HCT116 (cell line): ENCODE data around the gene LPO. TPM values are rescaled to one million over a fixed set of nuclear protein-coding genes. Genes with fewer than 3 reads are reported as not detected.

ENCODE experiments used
- ATAC-seq: fragments of 200-7000 bp; cut with Tn5 transposase; 2 replicates; pipeline ENCODE4 v1.9.1; 2020; ENCODE audit warnings: mild to moderate bottlenecking, moderate library complexity
- BruUV-seq: library from RNA; stranded (reverse); fragments of 400-500 nt; replicated peaks from 2 replicates; lab custom pipeline; 2021; lab: Mats Ljungman, UMichigan
- CTCF ChIA-PET: fragments of 300-600 bp; sonication (Branson Sonifier 250); formaldehyde crosslinking; loops from one replicate; lab custom pipeline; 2021; ENCODE audit warnings: antibody characterized with exemption; lab: Charles Lee
- POLR2A ChIA-PET: fragments of 300-600, 350-600 bp; sonication (Branson Sonifier 250); formaldehyde crosslinking; loops from one replicate; lab custom pipeline; 2021; ENCODE audit warnings: antibody characterized with exemption; lab: Charles Lee
- RAD21 ChIA-PET, 2 experiments: fragments of 300-600 bp; sonication (Branson Sonifier 250); formaldehyde crosslinking; loops; one replicate each; lab custom pipeline; 2023; ENCODE audit warnings: low total read pairs in 2 of 2; ENCODE audit not compliant: uncharacterized antibody in 2 of 2, unreplicated experiment in 2 of 2, low non-redundant PET in 1 of 2; lab: Charles Lee
- DNase-seq: peaks from one replicate; pipeline ENCODE4 v3.0.0-alpha.2; 2010; ENCODE audit warnings: low read depth, low spot score
- H2AFZ ChIP-seq: fragments of 200-600 bp; shearing (Covaris generic), sonication (generic); 2 replicates; pipeline ENCODE4 v1.6.1; 2017; ENCODE audit warnings: low read depth, mixed run types, mixed read lengths, antibody characterized with exemption, low read length; ENCODE audit not compliant: poor library complexity, severe bottlenecking
- H3K27ac ChIP-seq: 2 replicates; pipeline ENCODE4 v1.5.1; 2012; ENCODE audit warnings: low read depth, low read length
- H3K27me3 ChIP-seq: fragments of 200-600 bp; sonication (generic); 2 replicates; pipeline ENCODE4 v1.6.1; 2016; ENCODE audit warnings: mixed run types, low read length, mixed read lengths; ENCODE audit not compliant: insufficient read depth
- H3K36me3 ChIP-seq, 2 experiments: fragments of 200-500 bp in 1 of 2; fragments of 200-600 bp in 1 of 2; sonication (Bioruptor generic) in 1 of 2; sonication (generic) in 1 of 2; 2 replicates each; pipeline versions ENCODE4 v1.5.1 to v1.6.1; 2014 to 2016; ENCODE audit warnings: low read length in 2 of 2, inconsistent platforms in 1 of 2, mixed read lengths in 1 of 2, mixed run types in 1 of 2; ENCODE audit not compliant: insufficient read depth in 2 of 2, control insufficient read depth in 1 of 2
- H3K4me1 ChIP-seq, 2 experiments: fragments of 200-600 bp in 1 of 2; sonication (generic) in 1 of 2; 2 replicates each; pipeline versions ENCODE4 v1.5.1 to v1.6.1; 2012 to 2017; ENCODE audit warnings: low read length in 2 of 2, inconsistent platforms in 1 of 2, mild to moderate bottlenecking in 1 of 2, mixed read lengths in 1 of 2, mixed run types in 1 of 2, moderate library complexity in 1 of 2; ENCODE audit not compliant: insufficient read depth in 2 of 2, control insufficient read depth in 1 of 2
- H3K4me2 ChIP-seq: fragments of 200-600 bp; sonication (generic); 2 replicates; pipeline ENCODE4 v1.6.1; 2017; ENCODE audit warnings: mixed run types, low read length, mixed read lengths
- H3K4me3 ChIP-seq, 2 experiments: fragments of 200-600 bp in 1 of 2; sonication (generic) in 1 of 2; replicated peaks in 1 of 2; 2 replicates each; pipeline ENCODE4 v1.5.1; 2011 to 2016; ENCODE audit warnings: low read length in 2 of 2, control low read depth in 1 of 2, low read depth in 1 of 2, mild to moderate bottlenecking in 1 of 2, mixed read lengths in 1 of 2, mixed run types in 1 of 2
- H3K79me2 ChIP-seq: fragments of 200-600 bp; sonication (generic); 2 replicates; pipeline ENCODE4 v1.6.1; 2017; ENCODE audit warnings: mild to moderate bottlenecking, mixed run types, low read length, moderate library complexity, mixed read lengths; ENCODE audit not compliant: insufficient read depth
- H3K9ac ChIP-seq: fragments of 200-600 bp; sonication (generic); 2 replicates; pipeline ENCODE4 v1.6.1; 2016; ENCODE audit warnings: low read length, mixed read lengths
- H3K9me2 ChIP-seq: fragments of 200-600 bp; sonication (generic), shearing (Covaris generic); 2 replicates; pipeline ENCODE4 v1.6.1; 2017; ENCODE audit warnings: mixed run types, mild to moderate bottlenecking, moderate library complexity; ENCODE audit not compliant: insufficient read depth
- H3K9me3 ChIP-seq, 2 experiments: fragments of 200-500 bp in 1 of 2; fragments of 200-600 bp in 1 of 2; sonication (Bioruptor generic) in 1 of 2; sonication (generic) in 1 of 2; 2 replicates each; pipeline ENCODE4 v1.6.1; 2014 to 2017; ENCODE audit warnings: low read length in 2 of 2, mixed read lengths in 2 of 2, inconsistent platforms in 1 of 2, low read depth in 1 of 2, mild to moderate bottlenecking in 1 of 2, mixed run types in 1 of 2, moderate library complexity in 1 of 2; ENCODE audit not compliant: control insufficient read depth in 1 of 2, insufficient read depth in 1 of 2
- H4K20me1 ChIP-seq: fragments of 200-600 bp; sonication (generic), shearing (Covaris generic); 2 replicates; pipeline ENCODE4 v1.6.1; 2017; ENCODE audit warnings: mixed run types, mild to moderate bottlenecking, moderate library complexity; ENCODE audit not compliant: insufficient read depth
- ATF3 ChIP-seq: IDR thresholded peaks from 2 replicates; pipeline ENCODE4 v1.6.1; 2012
- ELF1 ChIP-seq: IDR thresholded peaks from 2 replicates; pipeline ENCODE4 v1.6.1; 2012; ENCODE audit warnings: low read depth, borderline replicate concordance
- EZH2 ChIP-seq: fragments of 200-600 bp; sonication (generic); IDR thresholded peaks from 2 replicates; pipeline ENCODE4 v1.6.1; 2017; ENCODE audit warnings: antibody characterized with exemption, mixed run types
- FOSL1 ChIP-seq: IDR thresholded peaks from 2 replicates; pipeline ENCODE4 v1.6.1; 2012; ENCODE audit warnings: low read depth
- JUND ChIP-seq: IDR thresholded peaks from 2 replicates; pipeline ENCODE4 v1.6.1; 2012
- MAX ChIP-seq: IDR thresholded peaks from 2 replicates; pipeline ENCODE4 v1.6.1; 2012
- POLR2A ChIP-seq: IDR thresholded peaks from 2 replicates; pipeline ENCODE4 v1.7.0; 2011; ENCODE audit warnings: borderline replicate concordance; ENCODE audit not compliant: insufficient read depth, insufficient read length; ENCODE audit errors: extremely low read depth
- RAD21 ChIP-seq: IDR thresholded peaks from 2 replicates; pipeline ENCODE4 v1.6.1; 2012; ENCODE audit warnings: low read depth, mild to moderate bottlenecking
- REST ChIP-seq: IDR thresholded peaks from 2 replicates; pipeline ENCODE4 v1.6.1; 2012; ENCODE audit warnings: low read depth
- SIN3A ChIP-seq: IDR thresholded peaks from 2 replicates; pipeline ENCODE4 v1.6.1; 2012; ENCODE audit warnings: low read depth
- SP1 ChIP-seq: IDR thresholded peaks from 2 replicates; pipeline ENCODE4 v1.6.1; 2012; ENCODE audit warnings: low read depth
- YY1 ChIP-seq: IDR thresholded peaks from 2 replicates; pipeline ENCODE4 v1.6.1; 2011; ENCODE audit warnings: low read length, low read depth, moderate library complexity, mild to moderate bottlenecking; ENCODE audit not compliant: insufficient replicate concordance; ENCODE audit errors: extremely low read depth
- ZFX ChIP-seq: fragments of 450-650 bp; IDR thresholded peaks from 2 replicates; pipeline ENCODE4 v1.6.1; 2017
- ZNF274 ChIP-seq: fragments of 200-500 bp; sonication (Bioruptor generic); IDR thresholded peaks from 2 replicates; pipeline ENCODE4 v1.6.1; 2014; ENCODE audit warnings: mild to moderate bottlenecking, low read depth, low read length, inconsistent platforms
- intact Hi-C: fragments of 100-400 bp; cut with micrococcal nuclease; formaldehyde crosslinking; loops from 2 replicates; pipeline ENCODE4 v1.10.0; 2022
- total RNA-seq: library from RNA; stranded (reverse); gene quantifications from one replicate; pipeline ENCODE4 v1.2.1, GENCODE V29; 2021; ENCODE audit not compliant: unreplicated experiment
- TF ChIP-seq, protein P1 (sequence below): IDR thresholded peaks from 2 replicates; pipeline ENCODE4 v1.6.1; 2011; ENCODE audit warnings: mild to moderate bottlenecking, low read length, moderate library complexity; ENCODE audit not compliant: insufficient replicate concordance; ENCODE audit errors: extremely low read depth

Gene LPO
- total RNA-seq, 1 experiment from 2014 or later: not detected

DNA sequence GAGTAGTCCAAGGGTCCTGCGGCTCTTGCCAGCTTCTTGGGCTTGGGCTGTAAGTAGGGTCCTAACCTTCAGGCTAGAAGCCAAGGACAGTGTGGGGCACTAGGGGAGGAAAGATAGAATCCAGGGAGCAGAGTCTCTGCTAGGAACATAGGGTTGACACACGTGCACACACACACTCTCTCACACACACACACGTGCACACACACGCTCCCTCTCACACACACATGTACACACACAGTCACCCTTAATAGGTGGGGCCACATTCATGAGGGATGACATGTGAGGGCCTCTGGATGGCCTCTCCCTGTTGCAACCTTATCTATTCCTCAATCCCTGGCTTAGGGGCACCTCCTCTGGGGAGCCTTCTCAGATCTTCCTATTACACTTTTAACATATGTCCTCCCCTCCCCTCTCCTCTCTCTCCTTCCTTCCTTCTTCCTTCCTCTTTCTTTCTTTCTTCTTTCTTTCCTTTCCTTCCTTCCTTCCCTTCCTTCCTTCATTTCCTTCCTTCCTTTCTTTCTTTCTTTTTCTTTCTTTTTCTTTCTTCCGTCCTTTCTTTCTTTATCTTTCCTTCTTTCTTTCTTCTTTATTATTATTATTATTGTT is 42.8 kb upstream of the LPO start:
- RAD21 ChIA-PET: no interaction called here
- Histone ChIP-seq H3K9ac (no peak overlapping the region), H3K4me3 (no peak overlapping the region), H3K4me1 (peaks cover 0 to 9% of the 10 kb centered on the region in 2 experiments; a peak in 1 of 4 replicates), H3K9me3 (no peaks in the 10 kb centered on the region), H3K4me2 (no peak overlapping the region), H2AFZ (no peak overlapping the region), H3K36me3 (no peaks in the 10 kb centered on the region), H3K27ac (no peak overlapping the region), H3K27me3 (no peaks in the 10 kb centered on the region; the same call in 1 of the 2 replicates), H3K9me2 (no peaks in the 10 kb centered on the region), H4K20me1 (no peaks in the 10 kb centered on the region), H3K79me2 (no peaks in the 10 kb centered on the region)
- POLR2A ChIA-PET: interaction anchor here (0.6 kb wide), 1 partner anchor 19 kb away, joined by 10 read pairs; no protein-coding TSS in a partner anchor
- DNase-seq: no peak
- no peak for TF ChIP-seq ZNF274
- no peak for TF ChIP-seq SP1
- no peak for TF ChIP-seq JUND
- TF ChIP-seq POLR2A: no peak
- TF ChIP-seq MAX: no peak
- no peak for TF ChIP-seq ATF3
- TF ChIP-seq ZFX: no peak
- TF ChIP-seq YY1: no peak
- no peak for TF ChIP-seq EZH2
- TF ChIP-seq, protein P1, sequence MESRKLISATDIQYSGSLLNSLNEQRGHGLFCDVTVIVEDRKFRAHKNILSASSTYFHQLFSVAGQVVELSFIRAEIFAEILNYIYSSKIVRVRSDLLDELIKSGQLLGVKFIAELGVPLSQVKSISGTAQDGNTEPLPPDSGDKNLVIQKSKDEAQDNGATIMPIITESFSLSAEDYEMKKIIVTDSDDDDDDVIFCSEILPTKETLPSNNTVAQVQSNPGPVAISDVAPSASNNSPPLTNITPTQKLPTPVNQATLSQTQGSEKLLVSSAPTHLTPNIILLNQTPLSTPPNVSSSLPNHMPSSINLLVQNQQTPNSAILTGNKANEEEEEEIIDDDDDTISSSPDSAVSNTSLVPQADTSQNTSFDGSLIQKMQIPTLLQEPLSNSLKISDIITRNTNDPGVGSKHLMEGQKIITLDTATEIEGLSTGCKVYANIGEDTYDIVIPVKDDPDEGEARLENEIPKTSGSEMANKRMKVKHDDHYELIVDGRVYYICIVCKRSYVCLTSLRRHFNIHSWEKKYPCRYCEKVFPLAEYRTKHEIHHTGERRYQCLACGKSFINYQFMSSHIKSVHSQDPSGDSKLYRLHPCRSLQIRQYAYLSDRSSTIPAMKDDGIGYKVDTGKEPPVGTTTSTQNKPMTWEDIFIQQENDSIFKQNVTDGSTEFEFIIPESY: no peak
- TF ChIP-seq SIN3A: no peak
- TF ChIP-seq FOSL1: no peak
- TF ChIP-seq RAD21: no peak
- TF ChIP-seq ELF1: no peak
- no peak for TF ChIP-seq REST
- no peak for ATAC-seq
- CTCF ChIA-PET: interaction anchor here (0.8 kb wide), 1 partner anchor 253 kb away, joined by 3 read pairs; no protein-coding TSS in a partner anchor
- no TSS peak for BruUV-seq
- intact Hi-C loops: no loop called here
